ENCODE data around the gene PRAMEF8.
"Not testable (repeated sequence)": the region's sequence is repeated elsewhere in the genome, so short reads cannot be mapped to it uniquely, and the experiment has no call there.

Gene PRAMEF8

GRCh38 chr1:13285037-13285436 lies at the start of gene PRAMEF8:
TSS of gene PRAMEF8 (minus strand) at chr1:13285137. CDS start at chr1:13284091, 1,046 bp downstream.
- not testable (repeated sequence) for H3K4me3 ChIP-seq, H3K27ac ChIP-seq

GRCh38 chr1:13315281-13315680 lies 30.3 kb upstream of the PRAMEF8 start, which contains the start of gene PRAMEF15:
TSS of gene PRAMEF15 (plus strand) at chr1:13315581. CDS start at chr1:13318408, 2,827 bp downstream.
- H3K27ac ChIP-seq, H3K4me3 ChIP-seq: not testable (repeated sequence)

DNA sequence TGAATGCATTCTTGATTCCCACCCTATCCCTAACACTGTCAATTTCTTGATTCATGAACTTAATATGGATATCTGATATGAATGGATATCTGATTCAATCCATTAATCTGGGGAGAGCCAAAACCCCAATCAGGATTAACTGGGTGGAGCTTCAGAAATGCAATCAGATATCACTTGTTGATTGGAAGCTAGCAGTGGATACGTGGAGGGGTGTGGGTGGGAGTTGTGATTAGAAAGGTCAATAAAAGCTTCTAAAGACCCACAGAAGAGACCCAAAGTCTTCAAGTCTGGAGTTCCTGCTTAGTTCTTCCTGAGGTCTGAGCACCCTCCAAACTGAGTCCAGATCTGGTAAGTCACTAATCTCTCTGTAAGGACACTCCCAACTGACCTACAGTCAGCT lies 18.3 kb upstream of the PRAMEF8 start, which contains the start of gene PRAMEF33:
Gene PRAMEF33 (plus strand): TSS at position 301 of the 400 bp plus-strand sequence. CDS start 2,416 bp downstream, outside the sequence.
- not testable (repeated sequence) for H3K27ac ChIP-seq, H3K4me3 ChIP-seq

DNA sequence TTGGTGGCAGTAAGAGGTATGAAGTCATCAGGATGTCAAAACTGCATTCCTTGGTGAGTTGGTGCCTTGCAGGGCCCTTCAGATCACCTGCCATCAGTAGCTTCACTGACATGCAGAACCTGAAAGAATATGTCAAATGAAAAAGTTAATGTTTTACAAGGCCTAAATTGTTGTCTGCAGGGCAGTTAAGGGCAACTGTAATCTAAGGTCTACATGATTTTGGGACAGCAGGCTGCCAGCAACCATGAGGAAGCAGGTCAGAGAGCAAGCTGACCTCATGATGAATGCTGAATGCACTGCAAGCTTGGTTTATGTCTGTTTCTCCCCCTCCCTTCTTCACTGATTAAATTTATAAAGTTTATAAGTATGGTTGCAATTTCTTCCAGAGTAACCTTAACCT lies 17.3 kb upstream of the PRAMEF8 start:
- H3K27ac ChIP-seq, H3K4me3 ChIP-seq: not testable (repeated sequence)

- not testable (repeated sequence) for H3K4me3 ChIP-seq, H3K27ac ChIP-seq
Observed at GRCh38 chr1:13298699-13299098, 13.8 kb upstream of the PRAMEF8 start.

DNA sequence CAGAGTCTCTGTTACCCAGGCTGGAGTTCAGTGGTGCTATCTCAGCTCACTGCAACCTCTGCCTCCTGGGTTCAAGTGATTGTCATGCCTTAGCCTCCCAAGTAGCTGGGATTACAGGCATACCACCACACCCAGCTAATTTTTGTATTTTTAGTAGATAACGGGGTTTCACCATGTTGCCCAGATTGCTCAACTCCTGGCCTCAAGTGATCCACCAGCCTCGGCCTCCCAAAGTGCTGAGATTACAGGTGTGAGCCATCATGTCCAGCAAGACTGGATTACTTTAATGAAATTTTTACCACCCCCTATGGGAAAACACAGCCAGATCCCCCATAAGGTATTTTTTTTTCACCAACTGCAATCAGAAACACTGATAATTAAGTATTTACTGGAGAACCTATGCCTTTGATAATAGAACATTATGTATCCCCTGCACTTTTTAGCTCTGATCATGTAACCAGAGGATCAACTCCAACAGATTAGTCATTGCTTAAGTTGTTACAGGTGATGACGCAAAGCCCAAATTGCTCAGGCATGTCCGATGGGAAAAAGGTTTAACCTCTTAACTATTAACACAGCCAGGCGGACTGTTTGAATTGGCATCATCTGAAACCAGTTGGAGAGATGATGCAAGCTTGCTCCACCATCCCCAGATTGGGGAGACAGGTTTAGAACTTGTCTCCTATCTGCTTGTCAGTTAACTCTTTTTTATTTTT lies 12.4 kb upstream of the PRAMEF8 start:
- H3K27ac ChIP-seq, H3K4me3 ChIP-seq: not testable (repeated sequence)

GRCh38 chr1:13289030-13289429 lies 4.1 kb upstream of the PRAMEF8 start:
- not testable (repeated sequence) for H3K27ac ChIP-seq, H3K4me3 ChIP-seq

DNA sequence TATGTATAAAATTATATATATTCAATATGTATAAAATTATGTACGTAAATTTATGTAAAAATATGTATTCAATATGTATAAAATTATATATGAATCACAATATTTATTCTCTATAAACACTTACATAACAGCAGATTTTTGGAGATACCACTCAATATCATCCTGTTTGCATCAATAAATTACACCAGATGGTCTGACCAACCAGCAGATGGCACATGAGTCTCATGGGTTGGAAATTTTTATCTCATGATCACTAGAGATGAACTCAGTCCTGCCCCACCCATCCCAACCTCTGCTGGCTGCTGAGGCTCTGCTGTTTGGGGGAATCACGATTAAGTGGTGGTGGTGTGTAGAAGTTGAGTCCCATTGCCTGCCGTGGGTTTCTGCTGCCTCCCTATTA lies 5.3 kb downstream of the PRAMEF8 start:
- not testable (repeated sequence) for H3K4me3 ChIP-seq, H3K27ac ChIP-seq

GRCh38 chr1:13277016-13277415 lies 7.9 kb downstream of the PRAMEF8 start:
- H3K4me3 ChIP-seq, H3K27ac ChIP-seq: not testable (repeated sequence)

GRCh38 chr1:13265124-13265523 lies 19.8 kb downstream of the PRAMEF8 start:
- not testable (repeated sequence) for H3K4me3 ChIP-seq

DNA sequence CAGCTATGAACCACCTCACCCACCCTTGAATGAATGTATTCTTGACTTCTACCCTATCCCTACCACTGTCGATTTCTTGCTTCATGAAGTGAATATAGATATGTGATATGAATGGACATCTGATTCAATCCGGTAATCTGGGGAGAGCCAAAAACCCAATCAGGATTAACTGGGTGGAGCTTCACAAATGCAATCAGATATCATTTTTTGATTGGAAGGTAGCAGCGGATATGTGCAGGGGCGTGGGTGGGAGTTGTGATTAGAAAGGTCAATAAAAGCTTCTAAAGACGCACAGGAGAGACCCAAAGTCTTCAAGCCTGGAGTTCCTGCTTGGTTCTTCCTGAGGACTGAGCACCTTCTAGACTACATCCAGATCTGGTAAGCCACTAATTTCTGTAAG lies 31.0 kb downstream of the PRAMEF8 start, which contains the start of gene PRAMEF5:
Gene PRAMEF5 (plus strand): TSS at position 301 of the 400 bp plus-strand sequence. CDS start 5,071 bp downstream, outside the sequence.
- not testable (repeated sequence) for H3K4me3 ChIP-seq, H3K27ac ChIP-seq

More at GRCh38 chr1:13265124-13265523, 19.8 kb downstream of the PRAMEF8 start:
- H3K27ac ChIP-seq, result not testable (repeated sequence)

GRCh38 chr1:13247122-13247521 lies 37.8 kb downstream of the PRAMEF8 start:
- H3K4me3 ChIP-seq, result not testable (repeated sequence)

DNA sequence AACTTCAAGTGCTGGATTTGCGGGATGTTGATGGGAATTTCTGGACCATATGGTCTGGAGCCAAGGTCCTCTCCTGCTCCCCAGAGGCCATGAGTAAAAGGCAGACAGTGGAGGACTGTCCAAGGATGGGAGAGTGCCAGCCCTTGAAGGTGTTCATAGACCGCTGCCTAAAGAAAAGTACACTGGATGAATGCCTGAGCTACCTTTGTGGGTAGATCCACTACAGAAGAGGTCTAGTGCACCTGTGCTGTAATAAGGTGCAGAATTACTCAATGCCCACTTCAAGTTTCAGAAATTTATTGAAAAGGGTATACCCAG lies 38.4 kb downstream of the PRAMEF8 start:
- not testable (repeated sequence) for H3K27ac ChIP-seq, H3K4me3 ChIP-seq

More at GRCh38 chr1:13247122-13247521, 37.8 kb downstream of the PRAMEF8 start:
- H3K27ac ChIP-seq, result not testable (repeated sequence)

GRCh38 chr1:13245841-13246553 lies 38.9 kb downstream of the PRAMEF8 start:
- H3K4me3 ChIP-seq, result not testable (repeated sequence)

GRCh38 chr1:13243536-13244263 lies 41.2 kb downstream of the PRAMEF8 start:
- H3K4me3 ChIP-seq, H3K27ac ChIP-seq: not testable (repeated sequence)

More at GRCh38 chr1:13245841-13246553, 38.9 kb downstream of the PRAMEF8 start:
- H3K27ac ChIP-seq, result not testable (repeated sequence)

GRCh38 chr1:13239633-13240032 lies 45.3 kb downstream of the PRAMEF8 start:
- not testable (repeated sequence) for H3K4me3 ChIP-seq, H3K27ac ChIP-seq

DNA sequence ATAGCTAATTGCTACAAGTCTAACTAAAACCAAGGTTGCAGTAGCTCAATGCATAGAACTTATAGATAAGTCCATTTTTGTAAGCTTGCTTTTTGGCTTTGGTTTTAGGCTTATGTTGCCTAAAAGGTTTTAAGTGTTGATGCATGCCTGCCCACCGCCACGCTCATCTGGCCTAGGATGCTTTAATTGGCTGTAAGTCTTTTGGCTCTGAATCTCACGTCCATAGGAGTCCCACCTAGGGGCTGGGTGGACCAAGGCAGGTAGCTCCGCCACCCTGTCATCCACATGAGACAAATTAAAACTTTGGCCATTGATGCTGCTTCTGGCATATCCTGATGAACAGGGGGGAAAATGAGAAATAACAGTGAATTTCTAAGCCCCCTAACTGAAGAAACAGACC lies 47.4 kb downstream of the PRAMEF8 start:
- H3K27ac ChIP-seq, H3K4me3 ChIP-seq: not testable (repeated sequence)

GRCh38 chr1:13234057-13234456 lies 50.9 kb downstream of the PRAMEF8 start:
- not testable (repeated sequence) for H3K4me3 ChIP-seq, H3K27ac ChIP-seq

DNA sequence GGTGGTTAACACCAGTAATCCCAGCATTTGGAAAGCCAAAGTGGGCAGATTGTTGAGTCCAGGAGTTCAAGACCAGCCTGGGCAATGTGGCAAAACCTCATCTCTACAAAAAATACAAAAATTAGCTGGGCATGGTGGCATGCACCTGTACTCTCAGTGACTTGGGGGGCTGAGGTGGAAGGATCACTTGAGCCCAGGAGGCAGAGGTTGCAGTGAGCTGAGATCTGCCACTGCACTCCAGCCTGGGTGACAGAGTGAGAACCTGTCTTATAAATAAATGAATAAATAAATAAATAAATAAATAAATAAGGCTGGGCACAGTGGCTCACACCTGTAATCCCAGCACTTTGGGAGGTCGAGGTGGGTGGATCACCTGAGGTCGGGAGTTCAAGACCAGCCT lies 52.9 kb downstream of the PRAMEF8 start:
- H3K27ac ChIP-seq, H3K4me3 ChIP-seq: not testable (repeated sequence)

All from skin epidermis (tissue), 12 donors.